Activated CD4-positive, alpha-beta T cell treated with anti-CD3 and anti-CD28 coated beads, Interleukin-2, Interleukin-4, amounts not matched to agents 100 ng/mL and 50 ng/mL, durations not matched to agents 16 hours and 8 hours (primary cell): Measurements from ENCODE around the gene PPP4R2.
"Not testable (repeated sequence)": the region's sequence is repeated elsewhere in the genome, so short reads cannot be mapped to it uniquely, and the experiment has no call there.

Source experiments
- DNase-seq: peaks from one replicate; pipeline ENCODE4 v3.0.0-alpha.2; 2020; ENCODE audit warnings: low spot score

The PPP4R2 gene

DNA sequence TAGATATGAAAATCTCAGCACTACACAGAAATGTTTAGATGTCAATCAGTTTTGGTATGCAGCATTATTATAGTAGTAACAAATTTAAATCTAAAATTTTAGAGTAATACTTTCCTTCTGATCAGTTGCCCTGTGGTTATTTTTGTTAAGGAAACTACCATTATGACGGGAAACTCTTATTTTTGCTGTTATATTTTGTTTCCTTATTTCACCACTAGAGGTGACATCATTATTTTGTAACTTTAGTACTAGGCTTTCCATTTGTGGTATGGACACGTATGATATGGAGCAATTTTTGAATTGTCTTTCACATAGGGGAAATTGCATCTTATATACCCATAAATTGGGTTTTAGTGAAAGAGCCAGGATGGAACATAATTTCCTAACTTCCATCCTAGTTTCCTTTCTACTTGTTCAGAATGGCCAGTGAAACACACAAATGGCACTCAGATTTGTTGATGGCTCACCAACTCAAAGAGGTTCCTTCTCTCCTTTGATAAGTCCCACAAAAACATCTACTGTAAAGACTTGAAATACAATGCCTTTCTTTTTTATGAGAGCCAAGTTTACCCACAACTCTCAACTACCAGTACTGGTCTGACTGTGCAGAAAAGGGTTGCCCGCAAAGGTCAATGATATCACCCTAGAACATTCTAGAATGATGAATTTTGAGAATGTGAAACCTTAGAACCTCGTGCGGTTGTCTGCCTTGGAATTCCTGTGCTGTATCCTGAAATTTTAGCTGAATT lies 19.4 kb upstream of the PPP4R2 start:
- peak; percentile 63 for DNase-seq

DNA sequence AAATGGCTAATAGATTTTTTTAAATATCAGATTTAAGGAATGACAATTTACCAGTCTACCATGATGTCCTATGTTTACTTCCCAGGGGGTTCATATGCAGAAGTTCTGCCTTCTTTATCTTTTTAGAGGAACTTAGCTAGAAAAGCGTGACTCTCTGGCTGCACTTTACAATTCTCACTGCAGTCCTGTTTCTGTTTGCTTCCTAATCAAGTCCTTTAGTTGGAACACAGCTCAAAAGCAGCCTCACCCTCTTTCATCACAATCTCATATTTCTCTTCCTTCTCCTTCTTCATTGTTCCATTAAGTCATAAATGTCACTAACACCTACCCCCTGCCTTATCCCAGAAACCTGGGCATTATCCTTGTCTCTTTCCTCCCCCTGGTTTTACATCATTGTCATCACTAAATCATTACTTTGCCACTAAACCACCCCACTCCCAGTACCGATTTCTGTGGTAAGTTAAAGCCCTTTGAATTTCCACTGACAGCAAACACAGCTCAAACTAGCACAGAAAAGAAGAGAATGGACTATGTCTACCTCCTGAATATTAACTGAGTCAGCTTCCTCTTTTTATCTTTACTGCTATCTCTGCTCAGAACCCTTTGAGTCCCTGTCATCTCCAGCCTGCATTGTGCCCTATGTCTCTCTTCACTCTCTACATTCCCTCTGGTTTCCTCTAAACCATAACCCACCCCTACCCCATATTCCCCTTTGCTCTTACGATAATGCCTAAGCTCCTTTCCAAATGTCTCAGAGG lies 13.8 kb upstream of the PPP4R2 start:
- no peak for DNase-seq

- DNase-seq = no peak
Measured at GRCh38 chr3:72985576-72985975, 11.0 kb upstream of the PPP4R2 start.

- no peak for DNase-seq
Measured at GRCh38 chr3:72990701-72991395, 5.8 kb upstream of the PPP4R2 start.

DNA sequence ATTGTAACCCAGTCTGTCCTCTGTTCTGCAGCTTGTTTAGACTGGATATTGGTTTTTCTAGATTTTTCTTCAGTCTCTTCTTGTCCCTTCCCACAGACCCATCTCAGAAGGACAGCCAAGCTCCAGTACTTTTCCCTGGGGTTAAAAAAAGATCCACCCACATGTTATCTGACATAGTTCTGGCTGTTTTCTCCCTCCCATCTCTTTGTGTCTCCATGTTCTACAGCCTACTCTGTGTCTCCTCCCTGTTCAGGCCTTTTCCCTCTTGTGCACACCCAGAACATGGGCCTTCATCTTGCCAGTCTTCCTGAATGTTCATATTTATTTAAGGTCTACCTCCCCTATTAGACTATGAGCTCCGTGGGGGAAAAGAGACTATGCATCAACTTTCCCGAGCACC lies 5.1 kb upstream of the PPP4R2 start:
- DNase-seq = no peak

- DNase-seq = no peak
Measured at GRCh38 chr3:72993391-72993790, 3.2 kb upstream of the PPP4R2 start.

DNA sequence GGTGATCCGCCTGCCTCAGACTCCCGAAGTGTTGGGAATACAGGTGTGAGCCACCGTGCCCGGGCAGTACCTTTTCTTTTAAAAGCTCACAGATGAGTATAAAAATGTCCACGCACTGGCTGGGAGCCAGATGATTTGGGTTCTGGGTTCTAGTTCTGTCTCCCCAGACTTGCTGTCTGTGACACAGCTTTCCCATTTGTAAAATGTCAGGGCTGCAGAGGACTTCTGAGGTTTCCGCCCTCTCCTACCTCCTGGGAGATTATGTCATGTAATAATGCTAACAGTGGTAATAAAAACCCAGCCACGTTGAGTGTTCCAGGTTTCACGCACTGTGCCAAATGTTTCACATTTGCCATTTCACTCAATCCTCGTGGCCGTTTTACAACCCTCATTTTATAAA lies 1.3 kb upstream of the PPP4R2 start:
- no peak for DNase-seq

DNA sequence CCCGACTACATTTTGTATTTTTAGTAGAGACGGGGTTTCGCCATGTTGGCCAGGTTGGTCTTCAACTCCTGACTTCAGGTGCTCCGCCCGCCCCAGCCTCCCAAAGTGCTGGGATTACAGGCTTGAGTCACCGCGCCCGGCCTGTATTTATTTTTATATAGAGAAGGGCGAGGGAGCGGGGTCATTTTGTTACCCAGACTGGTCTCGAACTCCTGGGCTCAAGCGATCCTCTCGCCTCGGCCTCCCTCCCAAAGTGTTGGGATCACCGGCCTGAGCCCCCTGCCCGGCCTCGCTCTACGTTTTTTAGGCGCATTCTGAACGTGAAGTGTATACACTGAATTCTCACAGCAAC lies 514 bp upstream of the PPP4R2 start:
- DNase-seq = no peak

GRCh38 chr3:72997421-72997961 lies 880 bp downstream of the PPP4R2 start:
- peak; percentile 64 for DNase-seq

- DNase-seq = no peak
Measured at GRCh38 chr3:72998466-72998865, 1.9 kb downstream of the PPP4R2 start.

GRCh38 chr3:72999951-73000350 lies 3.3 kb downstream of the PPP4R2 start:
- DNase-seq = no peak

- not testable (repeated sequence) for DNase-seq
Measured at GRCh38 chr3:73003050-73003449, 6.4 kb downstream of the PPP4R2 start.

GRCh38 chr3:73004316-73004715 lies 7.7 kb downstream of the PPP4R2 start:
- DNase-seq = no peak

- peak; percentile 25 for DNase-seq
Measured at GRCh38 chr3:73007992-73008712, 11.5 kb downstream of the PPP4R2 start.

- no peak for DNase-seq
Measured at GRCh38 chr3:73009008-73009407, 12.4 kb downstream of the PPP4R2 start.

- no peak for DNase-seq
Measured at GRCh38 chr3:73009750-73010149, 13.1 kb downstream of the PPP4R2 start.

GRCh38 chr3:73010158-73010557 lies 13.5 kb downstream of the PPP4R2 start:
- DNase-seq = no peak

DNA sequence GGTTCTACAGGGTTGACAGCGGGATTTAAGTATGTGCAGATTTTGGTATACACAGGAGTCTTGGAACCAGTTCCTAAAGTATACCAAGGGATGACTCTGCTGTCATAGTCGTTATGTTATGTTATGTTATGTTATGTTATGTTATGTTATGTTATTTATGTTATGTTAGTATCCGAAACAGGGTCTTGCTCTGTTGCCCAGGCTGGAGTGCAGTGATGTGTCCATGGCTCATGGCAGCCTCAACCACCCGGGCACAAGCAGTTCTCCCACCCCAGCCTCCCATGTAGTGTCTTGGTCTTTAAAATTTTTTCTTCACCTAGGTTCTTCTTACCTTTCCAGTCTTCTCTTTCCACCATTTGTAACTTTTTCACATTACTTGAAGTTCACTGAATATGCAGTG lies 21.7 kb downstream of the PPP4R2 start:
- no peak for DNase-seq

GRCh38 chr3:73018790-73019441 lies 22.3 kb downstream of the PPP4R2 start:
- DNase-seq = no peak

DNA sequence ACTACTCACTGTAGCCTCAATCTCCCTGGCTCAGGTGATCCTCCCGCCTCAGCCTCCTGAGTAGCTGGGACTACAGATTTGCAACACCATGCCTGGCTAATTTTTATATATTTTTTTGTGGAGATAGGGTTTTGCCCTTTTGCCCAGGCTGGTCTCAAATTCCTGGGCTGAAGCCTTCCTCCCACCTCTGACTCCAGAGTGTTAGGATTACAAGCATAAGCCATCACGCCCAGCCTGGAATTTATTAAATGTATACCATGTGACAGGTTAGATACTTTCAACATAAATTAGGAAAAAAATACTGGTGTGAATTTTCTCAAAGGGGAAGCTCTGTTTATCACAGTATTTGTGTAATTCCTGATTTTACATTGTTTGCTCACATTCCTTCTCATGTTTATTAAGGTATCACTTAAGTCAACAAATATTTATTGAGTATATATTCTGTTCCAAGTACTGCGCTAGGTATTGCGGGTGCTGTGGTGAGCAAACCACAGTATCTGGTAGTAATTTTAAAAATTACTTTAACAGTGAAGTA lies 24.8 kb downstream of the PPP4R2 start:
- DNase-seq = no peak

DNA sequence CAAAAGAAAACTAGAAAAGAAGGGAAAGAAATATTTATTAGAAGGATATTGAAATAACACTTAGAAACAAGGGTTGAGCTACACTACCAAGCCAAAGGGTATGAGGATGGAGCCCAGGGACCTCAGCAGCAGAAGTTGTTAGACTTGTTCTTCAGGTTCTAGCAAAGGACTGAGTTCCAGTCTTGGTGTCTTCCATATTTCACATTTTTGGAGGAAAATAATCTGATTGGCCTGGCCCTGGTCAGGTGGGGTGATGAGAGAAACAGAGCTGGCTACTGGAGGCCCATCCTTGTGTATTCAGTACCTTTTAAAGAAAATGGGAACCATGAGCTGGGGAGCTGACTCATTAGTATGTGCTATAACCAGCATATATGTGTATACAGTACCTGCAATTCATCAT lies 28.2 kb downstream of the PPP4R2 start:
- DNase-seq = no peak
